K562 (cell line): ENCODE results near the gene ZSCAN21. TPM values are rescaled to one million over a fixed set of nuclear protein-coding genes. Genes with fewer than 3 reads are reported as not detected.

Experiments used
- C11orf30 ChIP-seq: fragments of 450-650 bp; IDR thresholded peaks from 2 replicates; pipeline ENCODE4 v1.6.1; 2016; ENCODE audit warnings: low read depth, mild to moderate bottlenecking
- ELF1 ChIP-seq: fragments of 200-800 bp; sonication (Bioruptor generic); IDR thresholded peaks from 2 replicates; pipeline ENCODE4 v1.6.1; 2016; ENCODE audit warnings: missing genetic modification characterization, missing compliant biosample characterization
- ESRRB ChIP-seq: fragments of 250-450 bp; sonication (Bioruptor Pico); IDR thresholded peaks from 2 replicates; pipeline ENCODE4 v1.5.0; 2020; ENCODE audit warnings: mild to moderate bottlenecking, moderate library complexity, borderline replicate concordance
- FOXA3 ChIP-seq, 2 experiments: fragments of 450-650 bp in 1 of 2; sonication (generic) in 1 of 2; formaldehyde crosslinking; IDR thresholded peaks in 1 of 2; conservative IDR thresholded peaks in 1 of 2; 2 replicates each; pipeline versions ENCODE4 v1.4.0 to v1.8.0; 2020 to 2022; ENCODE audit warnings: mild to moderate bottlenecking in 2 of 2, missing genetic modification reagents in 1 of 2
- GABPB1 ChIP-seq: sonication (generic); formaldehyde crosslinking; IDR thresholded peaks from 2 replicates; pipeline ENCODE4 v1.8.0; 2022; ENCODE audit warnings: mild to moderate bottlenecking, missing genetic modification reagents
- HDAC1 ChIP-seq, 2 experiments: fragments of 450-650 bp; IDR thresholded peaks; 2 replicates each; pipeline ENCODE4 v1.6.1; 2016 to 2017; ENCODE audit warnings: inconsistent platforms in 1 of 2, mild to moderate bottlenecking in 1 of 2, moderate library complexity in 1 of 2
- LARP7 ChIP-seq: fragments of 450-650 bp; IDR thresholded peaks from 2 replicates; pipeline ENCODE4 v1.6.1; 2016
- PHF21A ChIP-seq: fragments of 450-650 bp; IDR thresholded peaks from 2 replicates; pipeline ENCODE4 v1.6.1; 2017; ENCODE audit warnings: low read depth, borderline replicate concordance
- POLR2B ChIP-seq: fragments of 450-650 bp; IDR thresholded peaks from 2 replicates; pipeline ENCODE4 v1.6.1; 2018; ENCODE audit warnings: low read depth; ENCODE audit not compliant: partially characterized antibody
- RB1 ChIP-seq: fragments of 450-650 bp; IDR thresholded peaks from 2 replicates; pipeline ENCODE4 v1.6.1; 2017; ENCODE audit warnings: low read depth, mild to moderate bottlenecking
- SAFB ChIP-seq: fragments of 200-400 bp; formaldehyde crosslinking; IDR thresholded peaks from 2 replicates; pipeline ENCODE4 v1.6.1; 2017; ENCODE audit warnings: low read depth, low read length, borderline replicate concordance
- SMC3 ChIP-seq: conservative IDR thresholded peaks from 2 replicates; pipeline ENCODE4 v1.6.1; 2011; ENCODE audit warnings: low read depth, low read length, improper control_type of control experiment; ENCODE audit not compliant: insufficient read depth
- TAF15 ChIP-seq: fragments of 200-400 bp; formaldehyde crosslinking; IDR thresholded peaks from 2 replicates; pipeline ENCODE4 v1.6.1; 2017; ENCODE audit warnings: mild to moderate bottlenecking, low read depth, low read length, moderate library complexity
- TRIM24 ChIP-seq, 2 experiments: fragments of 450-650 bp; IDR thresholded peaks; 2 replicates each; pipeline ENCODE4 v1.6.1; 2016
- XRCC3 ChIP-seq: fragments of 450-650 bp; IDR thresholded peaks from 2 replicates; pipeline ENCODE4 v1.6.1; 2017; ENCODE audit warnings: mild to moderate bottlenecking, moderate library complexity
- ZEB2 ChIP-seq: fragments of 450-650 bp; IDR thresholded peaks from 2 replicates; pipeline ENCODE4 v1.6.1; 2016
- ZFPM2 ChIP-seq: fragments of 250-450 bp; sonication (Bioruptor Pico); IDR thresholded peaks from 2 replicates; pipeline ENCODE4 v1.5.1; 2022; ENCODE audit warnings: mild to moderate bottlenecking
- ZNF133 ChIP-seq: fragments of 250-450 bp; sonication (Bioruptor Pico); IDR thresholded peaks from 2 replicates; pipeline ENCODE4 v1.4.0; 2020; ENCODE audit warnings: mild to moderate bottlenecking
- ZNF184 ChIP-seq: sonication (generic); formaldehyde crosslinking; IDR thresholded peaks from 2 replicates; pipeline ENCODE4 v1.5.0; 2020; ENCODE audit warnings: missing genetic modification reagents
- polyA plus RNA-seq, 8 experiments: library from polyadenylated mRNA; depleted of rRNA in 4 of 8; stranded (reverse) in 5 of 8; unstranded in 3 of 8; fragments of >200 nt; fragmentation: Nextera tagmentation in 2 of 8; fragmentation: Illumina TruSeq in 1 of 8; extraction: Ambion mirVana in 2 of 8; extraction: Trizol in 1 of 8; gene quantifications; 2 replicates each; pipeline versions ENCODE4 v1.2.1 to v1.2.3, GENCODE V29; 2011 to 2014; ENCODE audit warnings: inconsistent platforms in 1 of 8, missing spikeins in 1 of 8
- total RNA-seq, 7 experiments: library from RNA; depleted of rRNA in 6 of 7; stranded (reverse); fragments of >200 nt in 6 of 7; fragmentation: Illumina TruSeq in 2 of 7; extraction: Trizol in 2 of 7; gene quantifications; 2 replicates each; pipeline versions ENCODE4 v1.2.1 to v1.2.3, GENCODE V29; 2011 to 2021; ENCODE audit warnings: low replicate concordance in 1 of 7
- TF ChIP-seq, protein P1 (sequence below): fragments of 450-650 bp; formaldehyde crosslinking; conservative IDR thresholded peaks from 2 replicates; pipeline ENCODE4 v1.4.0; 2022; ENCODE audit warnings: mild to moderate bottlenecking, missing genetic modification characterization
- TF ChIP-seq, protein P2 (sequence below): fragments of 450-650 bp; formaldehyde crosslinking; IDR thresholded peaks from 2 replicates; pipeline ENCODE4 v1.4.0; 2022; ENCODE audit warnings: missing genetic modification characterization
- TF ChIP-seq, protein P3 (sequence below): sonication (generic); formaldehyde crosslinking; IDR thresholded peaks from 2 replicates; pipeline ENCODE4 v1.8.0; 2022; ENCODE audit warnings: missing genetic modification reagents, mild to moderate bottlenecking, borderline replicate concordance

Gene ZSCAN21
- total and polyA plus RNA-seq, 9 of the 15 experiments (the other 6 are each of a cell fraction or from before 2014, with no cell fraction given): 5.9 to 15.5 (median 13.2) TPM

DNA sequence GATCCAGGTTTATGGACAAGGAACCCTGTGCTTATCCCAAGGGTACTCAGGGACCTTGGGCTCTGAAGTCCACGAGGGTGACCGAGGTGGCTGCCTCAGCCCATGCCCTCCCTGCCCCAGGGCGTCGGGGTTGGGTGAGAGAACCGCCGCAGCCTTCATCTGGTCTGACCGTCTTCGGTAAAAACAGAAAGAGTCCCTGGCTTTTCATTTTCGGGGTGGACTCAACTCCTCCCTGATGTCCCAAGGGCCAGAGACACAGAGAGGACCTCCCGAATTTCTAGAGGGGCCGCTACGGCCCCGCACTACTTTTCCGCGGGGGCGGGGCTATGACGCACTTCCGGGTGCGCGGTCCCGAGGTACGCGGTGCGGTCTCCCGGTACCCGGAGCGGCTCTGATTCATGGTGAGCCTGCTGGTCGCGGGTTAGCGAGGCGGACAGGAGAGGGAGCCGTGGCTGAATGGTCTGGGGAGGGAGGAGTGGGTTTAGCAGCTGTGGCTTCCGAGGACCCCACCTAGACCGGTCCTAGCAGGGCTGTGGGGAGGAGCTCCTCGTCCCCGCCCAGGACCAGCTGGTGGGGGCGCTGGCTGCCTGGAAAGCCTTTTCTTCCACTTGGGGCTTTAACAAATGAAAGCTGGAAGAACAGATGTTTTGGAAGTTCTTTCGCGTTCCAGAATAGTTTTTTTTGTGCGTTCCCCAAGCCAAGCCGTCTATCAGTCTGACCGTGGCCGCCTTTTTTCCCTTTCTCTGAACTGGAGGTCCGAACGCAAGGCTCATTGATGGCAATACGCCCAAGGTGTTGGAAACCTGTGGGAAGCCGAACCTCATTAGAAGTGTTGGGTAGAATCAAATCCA is at the start of gene ZSCAN21 (continued):
- TF ChIP-seq, protein P1, sequence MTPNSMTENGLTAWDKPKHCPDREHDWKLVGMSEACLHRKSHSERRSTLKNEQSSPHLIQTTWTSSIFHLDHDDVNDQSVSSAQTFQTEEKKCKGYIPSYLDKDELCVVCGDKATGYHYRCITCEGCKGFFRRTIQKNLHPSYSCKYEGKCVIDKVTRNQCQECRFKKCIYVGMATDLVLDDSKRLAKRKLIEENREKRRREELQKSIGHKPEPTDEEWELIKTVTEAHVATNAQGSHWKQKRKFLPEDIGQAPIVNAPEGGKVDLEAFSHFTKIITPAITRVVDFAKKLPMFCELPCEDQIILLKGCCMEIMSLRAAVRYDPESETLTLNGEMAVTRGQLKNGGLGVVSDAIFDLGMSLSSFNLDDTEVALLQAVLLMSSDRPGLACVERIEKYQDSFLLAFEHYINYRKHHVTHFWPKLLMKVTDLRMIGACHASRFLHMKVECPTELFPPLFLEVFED (CRISPR knock-in tag): no peak
- TF ChIP-seq RB1 (peak; percentile 78; the same call in 1 of the 2 replicates), ZEB2 (no peak), C11orf30 (peak; percentile 98), GABPB1 (CRISPR knock-in tag) (peak; percentile 98), ESRRB (CRISPR knock-in tag) (no peak), LARP7 (no peak), PHF21A (peak; percentile 50; the same call in 1 of the 2 replicates), ZNF184 (no peak), POLR2B (peak; percentile 91), TAF15 (no peak), ZNF133 (CRISPR knock-in tag) (no peak), SMC3 (no peak), ELF1 (peak; percentile 91), SAFB (no peak), FOXA3 (CRISPR knock-in tag; conservative IDR thresholded peaks at IDR 0.05 in 1 of 2, IDR thresholded peaks at IDR 0.05 in 1 of 2) (no peak), TRIM24 (IDR thresholded peaks at IDR 0.05) (no peak), XRCC3 (no peak), HDAC1 (IDR thresholded peaks at IDR 0.05) (peak in 1 of 2 experiments; percentile 98; a peak in 2 of 4 replicates), ZFPM2 (CRISPR knock-in tag) (no peak)
- TF ChIP-seq, protein P2, sequence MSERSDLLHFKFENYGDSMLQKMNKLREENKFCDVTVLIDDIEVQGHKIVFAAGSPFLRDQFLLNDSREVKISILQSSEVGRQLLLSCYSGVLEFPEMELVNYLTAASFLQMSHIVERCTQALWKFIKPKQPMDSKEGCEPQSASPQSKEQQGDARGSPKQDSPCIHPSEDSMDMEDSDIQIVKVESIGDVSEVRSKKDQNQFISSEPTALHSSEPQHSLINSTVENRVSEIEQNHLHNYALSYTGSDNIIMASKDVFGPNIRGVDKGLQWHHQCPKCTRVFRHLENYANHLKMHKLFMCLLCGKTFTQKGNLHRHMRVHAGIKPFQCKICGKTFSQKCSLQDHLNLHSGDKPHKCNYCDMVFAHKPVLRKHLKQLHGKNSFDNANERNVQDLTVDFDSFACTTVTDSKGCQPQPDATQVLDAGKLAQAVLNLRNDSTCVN: no peak
- TF ChIP-seq, protein P3, sequence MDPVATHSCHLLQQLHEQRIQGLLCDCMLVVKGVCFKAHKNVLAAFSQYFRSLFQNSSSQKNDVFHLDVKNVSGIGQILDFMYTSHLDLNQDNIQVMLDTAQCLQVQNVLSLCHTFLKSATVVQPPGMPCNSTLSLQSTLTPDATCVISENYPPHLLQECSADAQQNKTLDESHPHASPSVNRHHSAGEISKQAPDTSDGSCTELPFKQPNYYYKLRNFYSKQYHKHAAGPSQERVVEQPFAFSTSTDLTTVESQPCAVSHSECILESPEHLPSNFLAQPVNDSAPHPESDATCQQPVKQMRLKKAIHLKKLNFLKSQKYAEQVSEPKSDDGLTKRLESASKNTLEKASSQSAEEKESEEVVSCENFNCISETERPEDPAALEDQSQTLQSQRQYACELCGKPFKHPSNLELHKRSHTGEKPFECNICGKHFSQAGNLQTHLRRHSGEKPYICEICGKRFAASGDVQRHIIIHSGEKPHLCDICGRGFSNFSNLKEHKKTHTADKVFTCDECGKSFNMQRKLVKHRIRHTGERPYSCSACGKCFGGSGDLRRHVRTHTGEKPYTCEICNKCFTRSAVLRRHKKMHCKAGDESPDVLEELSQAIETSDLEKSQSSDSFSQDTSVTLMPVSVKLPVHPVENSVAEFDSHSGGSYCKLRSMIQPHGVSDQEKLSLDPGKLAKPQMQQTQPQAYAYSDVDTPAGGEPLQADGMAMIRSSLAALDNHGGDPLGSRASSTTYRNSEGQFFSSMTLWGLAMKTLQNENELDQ: no peak
